Measurements from ENCODE around the gene FCN3. TPM values are rescaled to one million over a fixed set of nuclear protein-coding genes. Genes with fewer than 3 reads are reported as not detected.

FCN3 gene
- total and polyA plus RNA-seq, 2 donors from 2014 or later = 7.9 to 240 TPM

- DNase-seq = no peak
- Histone ChIP-seq H3K27me3 (ENCODE audit: control insufficient read depth, insufficient read depth, low read length) (no peaks in the 10 kb centered on the region), H3K36me3 (ENCODE audit: control insufficient read depth in 2 of 3, insufficient read depth in 3 of 3, low read length in 3 of 3) (peaks cover 0 to 6% (median 0%) of the 10 kb centered on the region in 3 donors), H3K27ac (ENCODE audit: low read depth in 2 of 2, low read length in 2 of 2) (no peak overlapping the region), H3K4me3 (ENCODE audit: low read length in 3 of 3) (peak overlapping the region in 1 of 3 donors; percentile 37), H3K9me3 (ENCODE audit: control insufficient read depth in 2 of 3, insufficient read depth in 1 of 3, low read length in 3 of 3) (no peaks in the 10 kb centered on the region), H3K4me1 (ENCODE audit: control insufficient read depth in 2 of 3, insufficient read depth in 2 of 3, low read depth in 1 of 3, low read length in 3 of 3) (peaks cover 0 to 17% (median 5%) of the 10 kb centered on the region in 3 donors), H3K9ac (ENCODE audit: low read length in 3 of 3) (no peak overlapping the region)
- FAIRE-seq = no peak
- intact Hi-C loops (cut with DNase I) = no loop called here
- no peak for TF ChIP-seq CTCF (IDR thresholded peaks at IDR 0.05; ENCODE audit: borderline replicate concordance, extremely low read depth, insufficient read depth)
Observed at GRCh38 chr1:27351541-27352107, 23.0 kb downstream of the FCN3 start.

GRCh38 chr1:27350663-27351540 lies 23.7 kb downstream of the FCN3 start:
- H3K27ac ChIP-seq (ENCODE audit: low read depth in 2 of 2, low read length in 2 of 2) = no peak overlapping the region
- H3K9ac ChIP-seq (ENCODE audit: low read length in 3 of 3) = no peak overlapping the region
- peaks cover 0 to 17% (median 5%) of the 10 kb centered on the region in 3 donors for H3K4me1 ChIP-seq (ENCODE audit: control insufficient read depth in 2 of 3, insufficient read depth in 2 of 3, low read depth in 1 of 3, low read length in 3 of 3)
- no peak for TF ChIP-seq CTCF (IDR thresholded peaks at IDR 0.05; ENCODE audit: borderline replicate concordance, extremely low read depth, insufficient read depth)
- intact Hi-C loops (cut with DNase I) = no loop called here
- no peaks in the 10 kb centered on the region for H3K27me3 ChIP-seq (ENCODE audit: control insufficient read depth, insufficient read depth, low read length)
- H3K36me3 ChIP-seq (ENCODE audit: control insufficient read depth in 2 of 3, insufficient read depth in 3 of 3, low read length in 3 of 3) = peaks cover 0 to 3% (median 0%) of the 10 kb centered on the region in 3 donors
- DNase-seq = peak; percentile 67 to 88 (median 86)
- H3K4me3 ChIP-seq (ENCODE audit: low read length in 3 of 3) = peak overlapping the region in 1 of 3 donors; percentile 37
- H3K9me3 ChIP-seq (ENCODE audit: control insufficient read depth in 2 of 3, insufficient read depth in 1 of 3, low read length in 3 of 3) = no peaks in the 10 kb centered on the region
- FAIRE-seq = no peak

GRCh38 chr1:27349784-27350662 lies 24.6 kb downstream of the FCN3 start:
- H3K9ac ChIP-seq (ENCODE audit: low read length in 3 of 3) = no peak overlapping the region
- no peaks in the 10 kb centered on the region for H3K9me3 ChIP-seq (ENCODE audit: control insufficient read depth in 2 of 3, insufficient read depth in 1 of 3, low read length in 3 of 3)
- no peaks in the 10 kb centered on the region for H3K36me3 ChIP-seq (ENCODE audit: control insufficient read depth in 2 of 3, insufficient read depth in 3 of 3, low read length in 3 of 3)
- H3K27ac ChIP-seq (ENCODE audit: low read depth in 2 of 2, low read length in 2 of 2) = no peak overlapping the region
- TF ChIP-seq CTCF (IDR thresholded peaks at IDR 0.05; ENCODE audit: borderline replicate concordance, extremely low read depth, insufficient read depth) = no peak
- DNase-seq (peak; percentile 79 to 90 (median 86)), FAIRE-seq (no peak)
- H3K4me1 ChIP-seq (ENCODE audit: control insufficient read depth in 2 of 3, insufficient read depth in 2 of 3, low read depth in 1 of 3, low read length in 3 of 3) = peaks cover 0 to 17% (median 5%) of the 10 kb centered on the region in 3 donors
- H3K27me3 ChIP-seq (ENCODE audit: control insufficient read depth, insufficient read depth, low read length) = no peaks in the 10 kb centered on the region
- intact Hi-C loops (cut with DNase I) = no loop called here
- H3K4me3 ChIP-seq (ENCODE audit: low read length in 3 of 3) = peak overlapping the region in 1 of 3 donors; percentile 19
